ENCODE results near the gene SLC16A5.
"Not testable (repeated sequence)": the region's sequence is repeated elsewhere in the genome, so short reads cannot be mapped to it uniquely, and the experiment has no call there.

Gene SLC16A5

GRCh38 chr17:75113798-75114551 is 26.2 kb downstream of the SLC16A5 start:
- peak; percentile 85 for DNase-seq

GRCh38 chr17:75114552-75115314 is 27.0 kb downstream of the SLC16A5 start:
- DNase-seq = no peak

- DNase-seq = no peak
These were observed 27.8 kb downstream of the SLC16A5 start for GRCh38 chr17:75115555-75115954.

GRCh38 chr17:75116737-75117136 is 29.0 kb downstream of the SLC16A5 start:
- DNase-seq = no peak

GRCh38 chr17:75118307-75118706 is 30.6 kb downstream of the SLC16A5 start:
- no peak for DNase-seq

GRCh38 chr17:75124041-75124818 is 36.5 kb downstream of the SLC16A5 start:
- DNase-seq = peak; percentile 67

- no peak for DNase-seq
These were observed 37.0 kb downstream of the SLC16A5 start for GRCh38 chr17:75124819-75125162.

GRCh38 chr17:75125984-75126383 is 38.2 kb downstream of the SLC16A5 start:
- DNase-seq = no peak

GRCh38 chr17:75126954-75127353 is 39.2 kb downstream of the SLC16A5 start:
- DNase-seq = no peak

GRCh38 chr17:75127936-75128335 is 40.2 kb downstream of the SLC16A5 start:
- peak; percentile 0 for DNase-seq

GRCh38 chr17:75128694-75129505 is 41.1 kb downstream of the SLC16A5 start:
- no peak for DNase-seq

GRCh38 chr17:75129576-75129975 is 41.8 kb downstream of the SLC16A5 start:
- DNase-seq = peak; percentile 15

- no peak for DNase-seq
These were observed 42.4 kb downstream of the SLC16A5 start for GRCh38 chr17:75130059-75130631.

- DNase-seq = peak; percentile 62
These were observed 43.0 kb downstream of the SLC16A5 start for GRCh38 chr17:75130632-75131277.

- peak; percentile 73 for DNase-seq
These were observed 43.7 kb downstream of the SLC16A5 start, which contains the start of gene NT5C for GRCh38 chr17:75131278-75132017. TSS of gene NT5C (minus strand) at chr17:75131742. CDS start at chr17:75131707, 35 bp downstream.

- not testable (repeated sequence) for DNase-seq
These were observed 44.6 kb downstream of the SLC16A5 start for GRCh38 chr17:75132018-75133000.

- no peak for DNase-seq
These were observed 45.2 kb downstream of the SLC16A5 start for GRCh38 chr17:75133001-75133400.

- peak; percentile 3 for DNase-seq
These were observed 46.0 kb downstream of the SLC16A5 start for GRCh38 chr17:75133607-75134347.

GRCh38 chr17:75135452-75135851 is 47.7 kb downstream of the SLC16A5 start:
- no peak for DNase-seq
